Measurements from ENCODE around the gene RHEX. TPM values are rescaled to one million over a fixed set of nuclear protein-coding genes. Genes with fewer than 3 reads are reported as not detected.

RHEX gene
- total RNA-seq, 2 experiments from 2014 or later, result not detected

GRCh38 chr1:206101351-206102045 lies 48.5 kb downstream of the RHEX start:
- DNase-seq (no peak), ATAC-seq (ENCODE audit: poor library complexity) (no peak)
- intact Hi-C loops (cut with DNase I, micrococcal nuclease), result loop anchor here in 1 of 2 experiments (1.0 kb wide), 1 partner anchor 12 kb away; no protein-coding TSS in a partner anchor
- ChIA-PET CTCF (no interaction called here), POLR2A (no interaction called here)
- H3K36me3 ChIP-seq (ENCODE audit: insufficient read depth, low read length), result no peaks in the 10 kb centered on the region
- H3K4me1 ChIP-seq (ENCODE audit: insufficient read depth, low read length), result no peaks in the 10 kb centered on the region
- TF ChIP-seq, protein P1, sequence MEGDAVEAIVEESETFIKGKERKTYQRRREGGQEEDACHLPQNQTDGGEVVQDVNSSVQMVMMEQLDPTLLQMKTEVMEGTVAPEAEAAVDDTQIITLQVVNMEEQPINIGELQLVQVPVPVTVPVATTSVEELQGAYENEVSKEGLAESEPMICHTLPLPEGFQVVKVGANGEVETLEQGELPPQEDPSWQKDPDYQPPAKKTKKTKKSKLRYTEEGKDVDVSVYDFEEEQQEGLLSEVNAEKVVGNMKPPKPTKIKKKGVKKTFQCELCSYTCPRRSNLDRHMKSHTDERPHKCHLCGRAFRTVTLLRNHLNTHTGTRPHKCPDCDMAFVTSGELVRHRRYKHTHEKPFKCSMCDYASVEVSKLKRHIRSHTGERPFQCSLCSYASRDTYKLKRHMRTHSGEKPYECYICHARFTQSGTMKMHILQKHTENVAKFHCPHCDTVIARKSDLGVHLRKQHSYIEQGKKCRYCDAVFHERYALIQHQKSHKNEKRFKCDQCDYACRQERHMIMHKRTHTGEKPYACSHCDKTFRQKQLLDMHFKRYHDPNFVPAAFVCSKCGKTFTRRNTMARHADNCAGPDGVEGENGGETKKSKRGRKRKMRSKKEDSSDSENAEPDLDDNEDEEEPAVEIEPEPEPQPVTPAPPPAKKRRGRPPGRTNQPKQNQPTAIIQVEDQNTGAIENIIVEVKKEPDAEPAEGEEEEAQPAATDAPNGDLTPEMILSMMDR (IDR thresholded peaks at IDR 0.05), result no peak
- H3K27ac ChIP-seq (ENCODE audit: low read depth in 1 of 2, low read length in 2 of 2), result no peak overlapping the region
- H3K27me3 ChIP-seq (ENCODE audit: control insufficient read depth in 1 of 2, insufficient read depth in 2 of 2, low read length in 2 of 2), result no peaks in the 10 kb centered on the region
- Mint-ChIP-seq H3K27me3 (peaks cover 16% of the 10 kb centered on the region), H3K36me3 (ENCODE audit: low read depth) (no peaks in the 10 kb centered on the region), H3K4me1 (ENCODE audit: low read depth) (no peaks in the 10 kb centered on the region), H3K9me3 (no peaks in the 10 kb centered on the region), H3K4me3 (no peak overlapping the region), H3K27ac (no peak overlapping the region)
- H3K9me3 ChIP-seq (ENCODE audit: control insufficient read depth in 1 of 2, insufficient read depth in 1 of 2, low read length in 2 of 2), result no peaks in the 10 kb centered on the region
- H3K4me3 ChIP-seq (ENCODE audit: low read length), result no peak overlapping the region

GRCh38 chr1:206102292-206102936 lies 49.4 kb downstream of the RHEX start:
- Mint-ChIP-seq H3K27me3 (peaks cover 12% of the 10 kb centered on the region), H3K36me3 (ENCODE audit: low read depth) (no peaks in the 10 kb centered on the region), H3K4me3 (no peak overlapping the region), H3K27ac (no peak overlapping the region), H3K9me3 (no peaks in the 10 kb centered on the region), H3K4me1 (ENCODE audit: low read depth) (no peaks in the 10 kb centered on the region)
- Histone ChIP-seq H3K27me3 (ENCODE audit: control insufficient read depth in 1 of 2, insufficient read depth in 2 of 2, low read length in 2 of 2) (no peaks in the 10 kb centered on the region), H3K4me1 (ENCODE audit: insufficient read depth, low read length) (no peaks in the 10 kb centered on the region), H3K36me3 (ENCODE audit: insufficient read depth, low read length) (no peaks in the 10 kb centered on the region), H3K27ac (ENCODE audit: low read depth in 1 of 2, low read length in 2 of 2) (no peak overlapping the region), H3K9me3 (ENCODE audit: control insufficient read depth in 1 of 2, insufficient read depth in 1 of 2, low read length in 2 of 2) (no peaks in the 10 kb centered on the region), H3K4me3 (ENCODE audit: low read length) (no peak overlapping the region)
- no peak for ATAC-seq (ENCODE audit: poor library complexity)
- DNase-seq, result no peak
- TF ChIP-seq, protein P1 (IDR thresholded peaks at IDR 0.05), result no peak
- CTCF ChIA-PET, result interaction anchor here (0.9 to 1.3 kb wide), 2 partner anchors 79 to 310 kb away, joined by 3 to 4 read pairs; partner anchors contain the start of gene CTSE
- POLR2A ChIA-PET, result no interaction called here
- intact Hi-C loops (cut with DNase I, micrococcal nuclease), result loop anchor here in 1 of 2 experiments (1.0 kb wide), 1 partner anchor 11 kb away; no protein-coding TSS in a partner anchor

DNA sequence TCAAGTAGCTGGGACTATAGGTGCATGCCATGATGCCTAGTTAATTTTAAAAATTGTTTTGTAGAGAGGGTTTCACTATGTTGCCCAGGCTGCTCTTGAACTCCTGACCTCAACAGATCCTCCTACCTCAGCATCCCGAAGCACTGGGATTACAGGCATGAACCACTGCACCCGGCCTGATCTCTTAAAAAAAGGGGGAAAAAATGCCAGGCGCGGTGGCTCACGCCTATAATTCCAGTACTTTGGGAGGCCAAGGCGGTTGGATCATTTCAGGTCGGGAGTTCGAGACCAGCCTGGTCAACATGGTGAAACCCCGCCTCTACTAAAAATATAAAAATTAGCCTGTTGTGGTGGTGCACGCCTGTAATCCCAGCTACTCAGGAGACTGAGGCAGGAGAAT lies 51.0 kb downstream of the RHEX start:
- Histone ChIP-seq H3K4me3 (ENCODE audit: low read length) (no peak overlapping the region), H3K9me3 (ENCODE audit: control insufficient read depth in 1 of 2, insufficient read depth in 1 of 2, low read length in 2 of 2) (no peaks in the 10 kb centered on the region), H3K4me1 (ENCODE audit: insufficient read depth, low read length) (no peaks in the 10 kb centered on the region), H3K36me3 (ENCODE audit: insufficient read depth, low read length) (no peaks in the 10 kb centered on the region), H3K27me3 (ENCODE audit: control insufficient read depth in 1 of 2, insufficient read depth in 2 of 2, low read length in 2 of 2) (peaks cover 0 to 3% of the 10 kb centered on the region in 2 experiments), H3K27ac (ENCODE audit: low read depth in 1 of 2, low read length in 2 of 2) (no peak overlapping the region)
- TF ChIP-seq, protein P1 (IDR thresholded peaks at IDR 0.05), result no peak
- Mint-ChIP-seq H3K36me3 (ENCODE audit: low read depth) (no peaks in the 10 kb centered on the region), H3K27ac (no peak overlapping the region), H3K9me3 (no peaks in the 10 kb centered on the region), H3K27me3 (peaks cover 8% of the 10 kb centered on the region), H3K4me3 (no peak overlapping the region), H3K4me1 (ENCODE audit: low read depth) (no peaks in the 10 kb centered on the region)
- POLR2A ChIA-PET, result no interaction called here
- ATAC-seq (ENCODE audit: poor library complexity), result no peak
- intact Hi-C loops (cut with DNase I, micrococcal nuclease), result no loop called here
- CTCF ChIA-PET, result no interaction called here
- no peak for DNase-seq
